HepG2 (cell line): ENCODE measurements around the gene ACRBP. TPM values are rescaled to one million over a fixed set of nuclear protein-coding genes. Genes with fewer than 3 reads are reported as not detected.

Experiments used
- RBM39 ChIP-seq: fragments of 200-400 bp; formaldehyde crosslinking; IDR thresholded peaks from one replicate; pipeline ENCODE4 v1.6.1; 2018; ENCODE audit warnings: antibody characterized with exemption, mild to moderate bottlenecking, low read depth, low read length; ENCODE audit not compliant: poor library complexity, severe bottlenecking
- RFXAP ChIP-seq: sonication (generic); formaldehyde crosslinking; IDR thresholded peaks from 2 replicates; pipeline ENCODE4 v1.4.0; 2020; ENCODE audit warnings: missing genetic modification reagents, borderline replicate concordance
- ZNF333 ChIP-seq: sonication (generic); formaldehyde crosslinking; IDR thresholded peaks from 2 replicates; pipeline ENCODE4 v1.4.0; 2020; ENCODE audit warnings: mild to moderate bottlenecking, missing genetic modification reagents, borderline replicate concordance
- polyA plus RNA-seq, 8 experiments: library from polyadenylated mRNA; depleted of rRNA in 3 of 8; stranded (reverse) in 7 of 8; unstranded in 1 of 8; fragments of >200 nt; fragmentation: Illumina TruSeq in 4 of 8; extraction: Trizol in 4 of 8; gene quantifications; 2 replicates each; pipeline versions ENCODE4 v1.2.1 to v1.2.3, GENCODE V29; 2011 to 2016; ENCODE audit warnings: low read depth in 4 of 8, missing spikeins in 1 of 8, mixed read lengths in 1 of 8; ENCODE audit not compliant: insufficient read depth in 1 of 8
- total RNA-seq, 5 experiments: library from RNA; depleted of rRNA; stranded (reverse); fragments of >200 nt; fragmentation: Illumina TruSeq; extraction: Trizol; gene quantifications; 2 replicates each; pipeline ENCODE4 v1.2.3, GENCODE V29; 2016; ENCODE audit warnings: low read depth in 1 of 5
- TF ChIP-seq, protein P1 (sequence below): sonication (generic); formaldehyde crosslinking; IDR thresholded peaks from one replicate; pipeline ENCODE4 v1.5.1; 2020; ENCODE audit warnings: mild to moderate bottlenecking, missing genetic modification reagents; ENCODE audit errors: not compliant biosample characterization
- TF ChIP-seq, protein P2 (sequence below): IDR thresholded peaks from 2 replicates; pipeline ENCODE4 v1.6.1; 2012; ENCODE audit warnings: low read depth, low read length, improper control_type of control experiment
- TF ChIP-seq, protein P3 (sequence below), 2 experiments: sonication (generic) in 1 of 2; formaldehyde crosslinking in 1 of 2; IDR thresholded peaks; 2 replicates each; pipeline versions ENCODE4 v1.4.0 to v1.6.1; 2018 to 2020; ENCODE audit warnings: missing genetic modification reagents in 2 of 2, borderline replicate concordance in 1 of 2, low read depth in 1 of 2, mild to moderate bottlenecking in 1 of 2, missing biosample characterization in 1 of 2
- TF ChIP-seq, protein P4 (sequence below): IDR thresholded peaks from 2 replicates; pipeline ENCODE4 v1.6.1; 2016; ENCODE audit warnings: low read depth, missing genetic modification reagents, missing compliant biosample characterization

ACRBP gene
- total and polyA plus RNA-seq, 2 of the 13 experiments (the other 11 are each of a cell fraction or from before 2014, with no cell fraction given) = 0.46 TPM; not detected in 1

DNA sequence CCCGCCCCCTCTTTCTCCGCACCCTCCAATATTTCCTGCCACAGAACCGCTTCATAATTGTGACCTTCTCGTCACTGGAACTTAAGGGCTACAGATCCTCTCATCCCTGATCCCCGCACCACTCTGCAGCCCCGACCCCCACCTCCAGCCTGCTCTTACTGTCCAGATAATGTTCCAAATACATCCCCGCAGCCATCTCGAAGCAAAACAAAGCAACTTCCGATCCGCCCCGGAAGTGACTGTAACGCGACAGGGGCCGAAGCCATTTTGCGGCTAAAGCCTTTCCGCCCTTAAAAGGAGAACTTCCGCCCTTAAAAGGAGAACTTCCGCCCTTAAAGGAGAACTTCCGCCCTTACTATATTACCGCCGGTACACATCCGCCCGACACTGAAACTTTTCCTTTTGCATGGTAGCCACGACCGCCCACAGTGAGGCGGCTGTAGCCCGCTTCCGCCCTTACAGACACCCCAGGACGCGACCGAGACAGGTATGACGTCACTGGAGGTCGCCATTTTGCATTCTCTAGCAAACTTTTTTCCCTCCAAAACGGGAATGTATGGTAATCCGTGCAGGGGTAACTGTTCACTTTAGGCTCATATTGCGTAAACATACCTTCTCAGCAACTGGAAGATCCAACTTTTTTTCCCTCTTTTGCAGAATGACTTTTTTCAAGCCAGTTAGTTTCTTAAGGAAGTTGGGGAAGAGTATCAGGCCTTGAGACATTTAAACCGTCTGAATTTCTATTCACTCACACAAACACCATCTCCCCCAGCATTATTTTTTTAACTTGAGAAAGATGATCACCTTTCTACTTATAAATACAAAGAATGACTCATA lies 15.9 kb upstream of the ACRBP start, which contains the start of gene ING4 (continued):
- TF ChIP-seq, protein P1, sequence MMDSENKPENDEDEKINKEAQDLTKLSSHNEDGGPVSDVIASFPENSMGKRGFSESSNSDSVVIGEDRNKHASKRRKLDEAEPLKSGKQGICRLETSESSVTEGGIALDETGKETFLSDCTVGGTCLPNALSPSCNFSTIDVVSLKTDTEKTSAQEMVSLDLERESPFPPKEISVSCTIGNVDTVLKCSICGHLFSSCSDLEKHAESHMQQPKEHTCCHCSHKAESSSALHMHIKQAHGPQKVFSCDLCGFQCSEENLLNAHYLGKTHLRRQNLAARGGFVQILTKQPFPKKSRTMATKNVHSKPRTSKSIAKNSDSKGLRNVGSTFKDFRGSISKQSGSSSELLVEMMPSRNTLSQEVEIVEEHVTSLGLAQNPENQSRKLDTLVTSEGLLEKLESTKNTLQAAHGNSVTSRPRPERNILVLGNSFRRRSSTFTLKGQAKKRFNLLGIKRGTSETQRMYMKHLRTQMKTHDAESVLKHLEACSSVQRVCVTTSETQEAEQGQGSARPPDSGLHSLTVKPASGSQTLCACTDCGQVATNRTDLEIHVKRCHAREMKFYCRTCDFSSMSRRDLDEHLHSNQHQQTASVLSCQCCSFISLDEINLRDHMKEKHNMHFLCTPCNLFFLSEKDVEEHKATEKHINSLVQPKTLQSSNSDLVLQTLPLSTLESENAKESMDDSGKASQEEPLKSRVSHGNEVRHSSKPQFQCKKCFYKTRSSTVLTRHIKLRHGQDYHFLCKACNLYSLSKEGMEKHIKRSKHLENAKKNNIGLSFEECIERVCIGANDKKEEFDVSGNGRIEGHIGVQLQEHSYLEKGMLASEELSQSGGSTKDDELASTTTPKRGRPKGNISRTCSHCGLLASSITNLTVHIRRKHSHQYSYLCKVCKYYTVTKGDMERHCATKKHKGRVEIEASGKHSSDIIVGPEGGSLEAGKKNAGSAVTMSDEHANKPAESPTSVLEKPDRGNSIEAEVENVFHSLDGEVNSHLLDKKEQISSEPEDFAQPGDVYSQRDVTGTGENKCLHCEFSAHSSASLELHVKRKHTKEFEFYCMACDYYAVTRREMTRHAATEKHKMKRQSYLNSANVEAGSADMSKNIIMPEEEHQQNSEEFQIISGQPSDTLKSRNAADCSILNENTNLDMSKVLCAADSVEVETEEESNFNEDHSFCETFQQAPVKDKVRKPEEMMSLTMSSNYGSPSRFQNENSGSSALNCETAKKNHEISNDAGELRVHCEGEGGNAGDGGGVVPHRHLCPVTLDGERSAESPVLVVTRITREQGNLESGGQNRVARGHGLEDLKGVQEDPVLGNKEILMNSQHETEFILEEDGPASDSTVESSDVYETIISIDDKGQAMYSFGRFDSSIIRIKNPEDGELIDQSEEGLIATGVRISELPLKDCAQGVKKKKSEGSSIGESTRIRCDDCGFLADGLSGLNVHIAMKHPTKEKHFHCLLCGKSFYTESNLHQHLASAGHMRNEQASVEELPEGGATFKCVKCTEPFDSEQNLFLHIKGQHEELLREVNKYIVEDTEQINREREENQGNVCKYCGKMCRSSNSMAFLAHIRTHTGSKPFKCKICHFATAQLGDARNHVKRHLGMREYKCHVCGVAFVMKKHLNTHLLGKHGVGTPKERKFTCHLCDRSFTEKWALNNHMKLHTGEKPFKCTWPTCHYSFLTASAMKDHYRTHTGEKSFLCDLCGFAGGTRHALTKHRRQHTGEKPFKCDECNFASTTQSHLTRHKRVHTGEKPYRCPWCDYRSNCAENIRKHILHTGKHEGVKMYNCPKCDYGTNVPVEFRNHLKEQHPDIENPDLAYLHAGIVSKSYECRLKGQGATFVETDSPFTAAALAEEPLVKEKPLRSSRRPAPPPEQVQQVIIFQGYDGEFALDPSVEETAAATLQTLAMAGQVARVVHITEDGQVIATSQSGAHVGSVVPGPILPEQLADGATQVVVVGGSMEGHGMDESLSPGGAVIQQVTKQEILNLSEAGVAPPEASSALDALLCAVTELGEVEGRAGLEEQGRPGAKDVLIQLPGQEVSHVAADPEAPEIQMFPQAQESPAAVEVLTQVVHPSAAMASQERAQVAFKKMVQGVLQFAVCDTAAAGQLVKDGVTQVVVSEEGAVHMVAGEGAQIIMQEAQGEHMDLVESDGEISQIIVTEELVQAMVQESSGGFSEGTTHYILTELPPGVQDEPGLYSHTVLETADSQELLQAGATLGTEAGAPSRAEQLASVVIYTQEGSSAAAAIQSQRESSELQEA (CRISPR knock-in tag) = peak; percentile 37
- TF ChIP-seq RBM39 (no peak), RFXAP (CRISPR knock-in tag) (peak; percentile 81; the same call in 1 of the 2 replicates), ZNF333 (CRISPR knock-in tag) (no peak; the same call in 1 of the 2 replicates)
- TF ChIP-seq, protein P2, sequence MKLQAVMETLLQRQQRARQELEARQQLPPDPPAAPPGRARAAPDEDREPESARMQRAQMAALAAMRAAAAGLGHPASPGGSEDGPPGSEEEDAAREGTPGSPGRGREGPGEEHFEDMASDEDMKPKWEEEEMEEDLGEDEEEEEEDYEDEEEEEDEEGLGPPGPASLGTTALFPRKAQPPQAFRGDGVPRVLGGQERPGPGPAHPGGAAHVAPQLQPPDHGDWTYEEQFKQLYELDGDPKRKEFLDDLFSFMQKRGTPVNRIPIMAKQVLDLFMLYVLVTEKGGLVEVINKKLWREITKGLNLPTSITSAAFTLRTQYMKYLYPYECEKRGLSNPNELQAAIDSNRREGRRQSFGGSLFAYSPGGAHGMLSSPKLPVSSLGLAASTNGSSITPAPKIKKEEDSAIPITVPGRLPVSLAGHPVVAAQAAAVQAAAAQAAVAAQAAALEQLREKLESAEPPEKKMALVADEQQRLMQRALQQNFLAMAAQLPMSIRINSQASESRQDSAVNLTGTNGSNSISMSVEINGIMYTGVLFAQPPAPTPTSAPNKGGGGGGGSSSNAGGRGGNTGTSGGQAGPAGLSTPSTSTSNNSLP = peak; percentile 44; the same call in 1 of the 2 replicates
- TF ChIP-seq, protein P3, sequence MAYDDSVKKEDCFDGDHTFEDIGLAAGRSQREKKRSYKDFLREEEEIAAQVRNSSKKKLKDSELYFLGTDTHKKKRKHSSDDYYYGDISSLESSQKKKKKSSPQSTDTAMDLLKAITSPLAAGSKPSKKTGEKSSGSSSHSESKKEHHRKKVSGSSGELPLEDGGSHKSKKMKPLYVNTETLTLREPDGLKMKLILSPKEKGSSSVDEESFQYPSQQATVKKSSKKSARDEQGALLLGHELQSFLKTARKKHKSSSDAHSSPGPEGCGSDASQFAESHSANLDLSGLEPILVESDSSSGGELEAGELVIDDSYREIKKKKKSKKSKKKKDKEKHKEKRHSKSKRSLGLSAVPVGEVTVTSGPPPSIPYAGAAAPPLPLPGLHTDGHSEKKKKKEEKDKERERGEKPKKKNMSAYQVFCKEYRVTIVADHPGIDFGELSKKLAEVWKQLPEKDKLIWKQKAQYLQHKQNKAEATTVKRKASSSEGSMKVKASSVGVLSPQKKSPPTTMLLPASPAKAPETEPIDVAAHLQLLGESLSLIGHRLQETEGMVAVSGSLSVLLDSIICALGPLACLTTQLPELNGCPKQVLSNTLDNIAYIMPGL (CRISPR knock-in tag; IDR thresholded peaks at IDR 0.05; ENCODE audit: borderline replicate concordance in 1 of 2, low read depth in 1 of 2) = peak; percentile 33 to 45; a peak in 1 of 4 replicates
- TF ChIP-seq, protein P4, sequence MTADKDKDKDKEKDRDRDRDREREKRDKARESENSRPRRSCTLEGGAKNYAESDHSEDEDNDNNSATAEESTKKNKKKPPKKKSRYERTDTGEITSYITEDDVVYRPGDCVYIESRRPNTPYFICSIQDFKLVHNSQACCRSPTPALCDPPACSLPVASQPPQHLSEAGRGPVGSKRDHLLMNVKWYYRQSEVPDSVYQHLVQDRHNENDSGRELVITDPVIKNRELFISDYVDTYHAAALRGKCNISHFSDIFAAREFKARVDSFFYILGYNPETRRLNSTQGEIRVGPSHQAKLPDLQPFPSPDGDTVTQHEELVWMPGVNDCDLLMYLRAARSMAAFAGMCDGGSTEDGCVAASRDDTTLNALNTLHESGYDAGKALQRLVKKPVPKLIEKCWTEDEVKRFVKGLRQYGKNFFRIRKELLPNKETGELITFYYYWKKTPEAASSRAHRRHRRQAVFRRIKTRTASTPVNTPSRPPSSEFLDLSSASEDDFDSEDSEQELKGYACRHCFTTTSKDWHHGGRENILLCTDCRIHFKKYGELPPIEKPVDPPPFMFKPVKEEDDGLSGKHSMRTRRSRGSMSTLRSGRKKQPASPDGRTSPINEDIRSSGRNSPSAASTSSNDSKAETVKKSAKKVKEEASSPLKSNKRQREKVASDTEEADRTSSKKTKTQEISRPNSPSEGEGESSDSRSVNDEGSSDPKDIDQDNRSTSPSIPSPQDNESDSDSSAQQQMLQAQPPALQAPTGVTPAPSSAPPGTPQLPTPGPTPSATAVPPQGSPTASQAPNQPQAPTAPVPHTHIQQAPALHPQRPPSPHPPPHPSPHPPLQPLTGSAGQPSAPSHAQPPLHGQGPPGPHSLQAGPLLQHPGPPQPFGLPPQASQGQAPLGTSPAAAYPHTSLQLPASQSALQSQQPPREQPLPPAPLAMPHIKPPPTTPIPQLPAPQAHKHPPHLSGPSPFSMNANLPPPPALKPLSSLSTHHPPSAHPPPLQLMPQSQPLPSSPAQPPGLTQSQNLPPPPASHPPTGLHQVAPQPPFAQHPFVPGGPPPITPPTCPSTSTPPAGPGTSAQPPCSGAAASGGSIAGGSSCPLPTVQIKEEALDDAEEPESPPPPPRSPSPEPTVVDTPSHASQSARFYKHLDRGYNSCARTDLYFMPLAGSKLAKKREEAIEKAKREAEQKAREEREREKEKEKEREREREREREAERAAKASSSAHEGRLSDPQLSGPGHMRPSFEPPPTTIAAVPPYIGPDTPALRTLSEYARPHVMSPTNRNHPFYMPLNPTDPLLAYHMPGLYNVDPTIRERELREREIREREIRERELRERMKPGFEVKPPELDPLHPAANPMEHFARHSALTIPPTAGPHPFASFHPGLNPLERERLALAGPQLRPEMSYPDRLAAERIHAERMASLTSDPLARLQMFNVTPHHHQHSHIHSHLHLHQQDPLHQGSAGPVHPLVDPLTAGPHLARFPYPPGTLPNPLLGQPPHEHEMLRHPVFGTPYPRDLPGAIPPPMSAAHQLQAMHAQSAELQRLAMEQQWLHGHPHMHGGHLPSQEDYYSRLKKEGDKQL (CRISPR knock-in tag) = no peak
